ENCODE results near the gene ALG14. TPM values are rescaled to one million over a fixed set of nuclear protein-coding genes. Genes with fewer than 3 reads are reported as not detected.
"Not testable (repeated sequence)": the region's sequence is repeated elsewhere in the genome, so short reads cannot be mapped to it uniquely, and the experiment has no call there.

Gene ALG14
- polyA plus RNA-seq (2013, experiment 1 of 2; ENCODE audit: insufficient read length), result 10.8 TPM
- polyA plus RNA-seq (2013, experiment 2 of 2; ENCODE audit: insufficient read length), result 11.3 TPM

GRCh38 chr1:95072532-95073419, at the start of gene ALG14:
Gene ALG14, minus strand, starts transcription at chr1:95072951. Its CDS starts 53 bp downstream, at chr1:95072898.
- peak; percentile 97 for DNase-seq

GRCh38 chr1:95122151-95122697, 49.5 kb upstream of the ALG14 start:
- DNase-seq, result no peak

- no peak for DNase-seq
These were observed 46.5 kb upstream of the ALG14 start for GRCh38 chr1:95119273-95119672.

GRCh38 chr1:95118710-95119109, 46.0 kb upstream of the ALG14 start:
- no peak for DNase-seq

- DNase-seq, result no peak
These were observed 45.3 kb upstream of the ALG14 start for GRCh38 chr1:95118067-95118499.

- DNase-seq, result peak; percentile 27
These were observed 44.7 kb upstream of the ALG14 start, which contains the start of gene TLCD4 for GRCh38 chr1:95117207-95118066. Gene TLCD4, plus strand, starts transcription at chr1:95117355. Its CDS starts 26,547 bp downstream, at chr1:95143902.

GRCh38 chr1:95116580-95117206, 43.9 kb upstream of the ALG14 start:
- DNase-seq, result peak; percentile 38

- DNase-seq, result no peak
These were observed 43.0 kb upstream of the ALG14 start for GRCh38 chr1:95115708-95116137.

GRCh38 chr1:95113684-95114083, 40.9 kb upstream of the ALG14 start:
- DNase-seq, result no peak

- no peak for DNase-seq
These were observed 38.3 kb upstream of the ALG14 start for GRCh38 chr1:95111014-95111413.

- no peak for DNase-seq
These were observed 36.0 kb upstream of the ALG14 start for GRCh38 chr1:95108792-95109191.

GRCh38 chr1:95098196-95098595, 25.4 kb upstream of the ALG14 start:
- DNase-seq, result no peak

- DNase-seq, result no peak
These were observed 24.7 kb upstream of the ALG14 start for GRCh38 chr1:95097426-95097825.

GRCh38 chr1:95096218-95096841, 23.6 kb upstream of the ALG14 start:
- DNase-seq, result no peak

GRCh38 chr1:95095833-95096217, 23.1 kb upstream of the ALG14 start:
- no peak for DNase-seq

GRCh38 chr1:95094923-95095322, 22.2 kb upstream of the ALG14 start:
- no peak for DNase-seq

- DNase-seq, result no peak
These were observed 20.5 kb upstream of the ALG14 start for GRCh38 chr1:95093296-95093695.

- peak; percentile 20 for DNase-seq
These were observed 20.1 kb upstream of the ALG14 start for GRCh38 chr1:95092891-95093290.

- not testable (repeated sequence) for DNase-seq
These were observed 18.5 kb upstream of the ALG14 start for GRCh38 chr1:95091290-95091689.

- DNase-seq, result no peak
These were observed 17.0 kb upstream of the ALG14 start for GRCh38 chr1:95089650-95090287.

GRCh38 chr1:95088303-95088702, 15.6 kb upstream of the ALG14 start:
- DNase-seq, result no peak

All from fibroblast of skin of abdomen (primary cell).